Bronchus fibroblast of lung (primary cell): ENCODE results near the gene ADAM23. TPM values are rescaled to one million over a fixed set of nuclear protein-coding genes. Genes with fewer than 3 reads are reported as not detected.

ENCODE experiments used
- total RNA-seq: library from RNA; depleted of rRNA; stranded (reverse); fragments of >200 nt; gene quantifications from 2 replicates; pipeline ENCODE4 v1.2.3, GENCODE V29; 2015

Gene ADAM23
- 3.4 and 5.5 TPM in 2 replicates for total RNA-seq

DNA sequence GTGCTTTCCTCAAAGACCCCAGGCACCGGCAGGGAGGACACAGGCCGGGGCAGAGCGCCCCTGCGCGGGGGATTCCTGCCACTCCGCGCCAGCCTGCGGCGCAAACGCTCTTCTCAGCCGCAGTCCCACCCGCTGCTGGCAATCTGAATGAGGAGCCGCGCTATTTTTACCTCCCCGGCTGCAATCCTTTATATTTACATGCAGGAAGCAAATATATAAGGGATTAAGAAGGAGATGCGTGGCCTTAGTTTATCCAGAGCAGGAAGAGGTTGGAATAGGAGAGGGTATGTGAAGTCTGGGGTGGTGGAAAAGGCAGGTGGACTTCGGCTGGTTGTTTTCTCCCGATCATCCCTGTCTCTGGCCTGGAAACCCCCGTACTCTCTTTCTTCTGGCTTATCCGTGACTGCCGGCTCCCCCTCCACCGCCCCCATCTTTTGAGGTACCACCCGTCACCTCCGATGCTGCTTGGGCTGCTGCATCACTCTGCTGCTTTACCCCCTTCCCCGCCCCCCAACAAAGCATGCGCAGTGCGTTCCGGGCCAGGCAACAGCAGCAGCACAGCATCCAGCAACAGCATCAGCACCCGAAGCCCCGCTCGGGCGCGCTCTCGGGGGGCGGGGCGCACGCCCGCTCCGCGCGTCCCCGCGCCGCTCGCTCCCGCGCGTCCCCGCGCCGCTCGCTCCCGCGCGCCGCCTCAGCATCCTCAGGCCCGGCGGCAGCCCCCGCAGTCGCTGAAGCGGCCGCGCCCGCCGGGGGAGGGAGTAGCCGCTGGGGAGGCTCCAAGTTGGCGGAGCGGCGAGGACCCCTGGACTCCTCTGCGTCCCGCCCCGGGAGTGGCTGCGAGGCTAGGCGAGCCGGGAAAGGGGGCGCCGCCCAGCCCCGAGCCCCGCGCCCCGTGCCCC lies at the start of gene ADAM23:
ADAM23 (plus strand) TSS at position 700 of the 902 bp plus-strand sequence. CDS start 335 bp downstream, outside the sequence.

GRCh38 chr2:206642075-206643025 lies 199.0 kb downstream of the ADAM23 start, which contains the start of gene FAM237A:
FAM237A (plus strand) TSS chr2:206642487; CDS start chr2:206644237, 1,750 bp downstream.

Other genes with a start within 250 kb of the ADAM23 start
- gene ZDBF2, start 168.9 kb upstream of the ADAM23 start, total RNA-seq: 2.7 and 3.5 TPM in 2 replicates
- gene FAM237A, start 199.0 kb downstream of the ADAM23 start, total RNA-seq: not detected in 2 replicates